HG02642 (cell line): ENCODE data around the gene NET1.

Experiments used
- ATAC-seq: cut with Tn5 transposase; IDR thresholded peaks from one replicate; pipeline ENCODE4 v1.9.1; 2021; ENCODE audit warnings: mild to moderate bottlenecking; ENCODE audit not compliant: unreplicated experiment, poor library complexity

Gene NET1

GRCh38 chr10:5478694-5479305, 66.4 kb downstream of the NET1 start:
- ATAC-seq, result no peak

GRCh38 chr10:5479481-5480161, 67.3 kb downstream of the NET1 start:
- no peak for ATAC-seq

GRCh38 chr10:5480162-5480941, 68.0 kb downstream of the NET1 start:
- ATAC-seq, result no peak

- no peak for ATAC-seq
Measured at GRCh38 chr10:5481121-5481520, 68.8 kb downstream of the NET1 start.

GRCh38 chr10:5482016-5482415, 69.7 kb downstream of the NET1 start:
- ATAC-seq, result no peak

GRCh38 chr10:5484205-5484604, 71.8 kb downstream of the NET1 start:
- no peak for ATAC-seq

GRCh38 chr10:5485290-5485689, 72.9 kb downstream of the NET1 start:
- no peak for ATAC-seq

GRCh38 chr10:5485948-5486852, 73.8 kb downstream of the NET1 start:
- no peak for ATAC-seq

- ATAC-seq, result no peak
Measured at GRCh38 chr10:5486853-5487235, 74.5 kb downstream of the NET1 start.

GRCh38 chr10:5488272-5489161, 76.2 kb downstream of the NET1 start:
- no peak for ATAC-seq

- ATAC-seq, result no peak
Measured at GRCh38 chr10:5490032-5490431, 77.7 kb downstream of the NET1 start.

- ATAC-seq, result no peak
Measured at GRCh38 chr10:5490698-5491464, 78.5 kb downstream of the NET1 start.

GRCh38 chr10:5491477-5491876, 79.1 kb downstream of the NET1 start:
- no peak for ATAC-seq

GRCh38 chr10:5492322-5492855, 80.0 kb downstream of the NET1 start:
- ATAC-seq, result no peak

GRCh38 chr10:5492929-5493576, 80.7 kb downstream of the NET1 start:
- no peak for ATAC-seq

GRCh38 chr10:5493691-5494090, 81.3 kb downstream of the NET1 start:
- no peak for ATAC-seq

- no peak for ATAC-seq
Measured at GRCh38 chr10:5494611-5495010, 82.3 kb downstream of the NET1 start.
